Globus pallidus (tissue), 1 donor: ENCODE results near the gene SPTBN5.

ENCODE experiments used
- DNase-seq: peaks from one replicate; pipeline ENCODE4 v3.0.0-alpha.2; 2015; ENCODE audit warnings: low spot score

Gene SPTBN5

GRCh38 chr15:41903782-41904181 lies 9.9 kb upstream of the SPTBN5 start:
- no peak for DNase-seq

GRCh38 chr15:41901431-41901830 lies 7.6 kb upstream of the SPTBN5 start:
- no peak for DNase-seq

GRCh38 chr15:41900526-41901380 lies 6.9 kb upstream of the SPTBN5 start:
- no peak for DNase-seq

GRCh38 chr15:41899854-41900442 lies 6.1 kb upstream of the SPTBN5 start:
- DNase-seq: no peak

- DNase-seq: no peak
Measured at GRCh38 chr15:41897363-41897799, 3.5 kb upstream of the SPTBN5 start.

- no peak for DNase-seq
Measured at GRCh38 chr15:41896566-41896965, 2.7 kb upstream of the SPTBN5 start.

GRCh38 chr15:41895957-41896356 lies 2.1 kb upstream of the SPTBN5 start:
- no peak for DNase-seq

GRCh38 chr15:41895491-41895890 lies 1.6 kb upstream of the SPTBN5 start:
- no peak for DNase-seq

GRCh38 chr15:41894791-41895463 lies 1.1 kb upstream of the SPTBN5 start:
- no peak for DNase-seq

GRCh38 chr15:41894251-41894790 lies 468 bp upstream of the SPTBN5 start:
- no peak for DNase-seq

GRCh38 chr15:41892621-41893421 lies 1.0 kb downstream of the SPTBN5 start:
- no peak for DNase-seq

- no peak for DNase-seq
Measured at GRCh38 chr15:41891946-41892345, 1.9 kb downstream of the SPTBN5 start.

GRCh38 chr15:41891226-41891625 lies 2.6 kb downstream of the SPTBN5 start:
- no peak for DNase-seq

GRCh38 chr15:41890050-41890690 lies 3.7 kb downstream of the SPTBN5 start:
- DNase-seq: no peak

GRCh38 chr15:41888662-41889253 lies 5.1 kb downstream of the SPTBN5 start:
- no peak for DNase-seq

GRCh38 chr15:41887893-41888292 lies 6.0 kb downstream of the SPTBN5 start:
- DNase-seq: no peak

GRCh38 chr15:41887161-41887560 lies 6.7 kb downstream of the SPTBN5 start:
- no peak for DNase-seq

- DNase-seq: no peak
Measured at GRCh38 chr15:41886741-41887140, 7.1 kb downstream of the SPTBN5 start.

- no peak for DNase-seq
Measured at GRCh38 chr15:41885841-41886240, 8.0 kb downstream of the SPTBN5 start.

GRCh38 chr15:41885321-41885720 lies 8.5 kb downstream of the SPTBN5 start:
- no peak for DNase-seq

- no peak for DNase-seq
Measured at GRCh38 chr15:41884458-41884857, 9.4 kb downstream of the SPTBN5 start.
